K562 (cell line): ENCODE data around the gene STARD8. TPM values are rescaled to one million over a fixed set of nuclear protein-coding genes. Genes with fewer than 3 reads are reported as not detected.

Experiments used
- ATAC-seq: fragments of 200-7000 bp; cut with Tn5 transposase; 3 replicates; pipeline ENCODE4 v1.9.1; 2020; ENCODE audit warnings: moderate library complexity
- BruUV-seq: library from RNA; stranded (reverse); fragments of 400-500 nt; replicated peaks from 2 replicates; lab custom pipeline; 2021; lab: Mats Ljungman, UMichigan
- CTCF ChIA-PET: fragments of 300-600 bp; formaldehyde crosslinking; extraction: SDS; loops from one replicate; lab custom pipeline; 2021; ENCODE audit warnings: low intra/inter-chr PET ratio; lab: Yijun Ruan, JAX
- POLR2A ChIA-PET: fragments of 300-600, 350-650 bp; sonication (Branson Sonifier 250); formaldehyde crosslinking; extraction: SDS; loops from one replicate; lab custom pipeline; 2021; ENCODE audit warnings: antibody characterized with exemption, inconsistent platforms; lab: Yijun Ruan, JAX
- DNase-seq, 4 experiments: peaks; one replicate each; pipeline versions ENCODE4 v3.0.0 to v3.0.0-alpha.2; 2011 to 2018; ENCODE audit warnings: low spot score in 3 of 4, mixed read lengths in 3 of 4; ENCODE audit errors: extremely low read depth in 1 of 4
- FAIRE-seq: peaks from 2 replicates; lab custom pipeline; 2011; peaks lifted over from hg19 to GRCh38; lab: Jason Lieb, UNC
- H2AFZ ChIP-seq: 2 replicates; pipeline ENCODE4 v1.6.0; 2011; ENCODE audit warnings: low read depth, low read length, control low read depth, inconsistent platforms
- H3K27ac ChIP-seq: fragments of 200-600 bp; 3 replicates; pipeline ENCODE4 v1.8.0; 2011; ENCODE audit warnings: low read depth, mild to moderate bottlenecking, control low read depth, inconsistent platforms, low read length, moderate library complexity, mixed read lengths; ENCODE audit errors: extremely low read depth
- H3K27me3 ChIP-seq, 2 experiments: fragments of 300-600 bp in 1 of 2; 2 replicates in 1 of 2; 3 replicates in 1 of 2; pipeline versions ENCODE4 v1.6.0 to v1.8.0; 2011; ENCODE audit warnings: inconsistent platforms in 2 of 2, low read length in 2 of 2, mild to moderate bottlenecking in 1 of 2, mixed read lengths in 1 of 2, moderate library complexity in 1 of 2; ENCODE audit not compliant: control insufficient read depth in 2 of 2, insufficient read depth in 2 of 2
- H3K36me3 ChIP-seq: fragments of 300-600 bp; 3 replicates; pipeline ENCODE4 v1.8.0; 2011; ENCODE audit warnings: mild to moderate bottlenecking, low read length, inconsistent platforms; ENCODE audit not compliant: control insufficient read depth, insufficient read depth
- H3K4me1 ChIP-seq, 2 experiments: fragments of 200-600 bp in 1 of 2; replicated peaks in 1 of 2; 2 replicates in 1 of 2; 3 replicates in 1 of 2; pipeline versions ENCODE4 v1.5.1 to v1.8.0; 2011; ENCODE audit warnings: inconsistent platforms in 2 of 2, low read length in 2 of 2, mild to moderate bottlenecking in 1 of 2, mixed read lengths in 1 of 2, moderate library complexity in 1 of 2; ENCODE audit not compliant: control insufficient read depth in 2 of 2, insufficient read depth in 2 of 2
- H3K4me2 ChIP-seq: 2 replicates; pipeline ENCODE4 v1.6.1; 2011; ENCODE audit warnings: low read length, control low read depth, inconsistent platforms, mixed read lengths; ENCODE audit not compliant: insufficient read depth
- H3K4me3 ChIP-seq: fragments of 200-600 bp; sonication (generic), shearing (Covaris generic); 2 replicates; pipeline ENCODE4 v1.5.1; 2016; ENCODE audit warnings: control low read depth, inconsistent platforms
- H3K79me2 ChIP-seq: fragments of 200-600 bp; 3 replicates; pipeline ENCODE4 v1.8.0; 2011; ENCODE audit warnings: low read length, inconsistent platforms; ENCODE audit not compliant: control insufficient read depth, insufficient read depth
- H3K9ac ChIP-seq, 2 experiments: 2 replicates each; pipeline versions ENCODE4 v1.6.0 to v1.6.1; 2011; ENCODE audit warnings: low read depth in 2 of 2, low read length in 2 of 2, control low read depth in 1 of 2, inconsistent platforms in 1 of 2, mild to moderate bottlenecking in 1 of 2, mixed read lengths in 1 of 2; ENCODE audit not compliant: insufficient read depth in 1 of 2
- H3K9me1 ChIP-seq: one replicate; pipeline ENCODE4 v1.6.0; 2011; ENCODE audit warnings: inconsistent platforms, mild to moderate bottlenecking, low read length, moderate library complexity; ENCODE audit not compliant: control insufficient read depth, insufficient read depth
- H3K9me3 ChIP-seq: replicated peaks from 2 replicates; pipeline ENCODE4 v1.5.1; 2011; ENCODE audit warnings: low read depth, low read length, inconsistent platforms; ENCODE audit not compliant: control insufficient read depth, insufficient read depth
- H4K20me1 ChIP-seq: replicated peaks from 2 replicates; pipeline ENCODE4 v1.6.1; 2011; ENCODE audit warnings: low read length, inconsistent platforms, mixed read lengths; ENCODE audit not compliant: control insufficient read depth, insufficient read depth
- CREB1 ChIP-seq, 2 experiments: sonication (generic) in 1 of 2; formaldehyde crosslinking in 1 of 2; IDR thresholded peaks; 2 replicates each; pipeline versions ENCODE4 v1.6.1 to v1.8.0; 2012 to 2022; ENCODE audit warnings: inconsistent platforms in 1 of 2, mild to moderate bottlenecking in 1 of 2, missing genetic modification reagents in 1 of 2, moderate library complexity in 1 of 2
- CREBBP ChIP-seq: IDR thresholded peaks from one replicate; pipeline ENCODE4 v1.6.1; 2012; ENCODE audit warnings: low read depth, mild to moderate bottlenecking, control low read depth, inconsistent platforms, low read length
- PRPF4 ChIP-seq: fragments of 200-400 bp; formaldehyde crosslinking; IDR thresholded peaks from one replicate; pipeline ENCODE4 v1.6.1; 2017; ENCODE audit warnings: low read length, low read depth, mild to moderate bottlenecking; ENCODE audit not compliant: insufficient read depth, poor library complexity, severe bottlenecking
- SMAD1 ChIP-seq: fragments of 150-350 bp; IDR thresholded peaks from 2 replicates; pipeline ENCODE4 v1.6.1; 2014; ENCODE audit warnings: low read length, low read depth; ENCODE audit not compliant: partially characterized antibody
- WGBS: fragments of 100-300 bp; shearing (Covaris generic); methylation state at CpG from one replicate; pipeline ENCODE4 v1.1.6; 2016; ENCODE audit warnings: low coverage, mixed read lengths; ENCODE audit not compliant: insufficient coverage; ENCODE audit errors: missing lambda C conversion rate; 5-methylcytosine and 5-hydroxymethylcytosine counted together
- in situ Hi-C: fragments of 300-500 bp; cut with MboI; formaldehyde crosslinking; loops from 4 replicates; pipeline ENCODE4 v1.15.0; 2018; ENCODE audit warnings: inconsistent platforms, mixed read lengths
- intact Hi-C: fragments of 100-400 bp; cut with micrococcal nuclease; formaldehyde crosslinking; loops from 2 replicates; pipeline ENCODE4 v1.14.2; 2022
- polyA plus RNA-seq, 8 experiments: library from polyadenylated mRNA; depleted of rRNA in 4 of 8; stranded (reverse) in 5 of 8; unstranded in 3 of 8; fragments of >200 nt; fragmentation: Nextera tagmentation in 2 of 8; fragmentation: Illumina TruSeq in 1 of 8; extraction: Ambion mirVana in 2 of 8; extraction: Trizol in 1 of 8; gene quantifications; 2 replicates each; pipeline versions ENCODE4 v1.2.1 to v1.2.3, GENCODE V29; 2011 to 2014; ENCODE audit warnings: inconsistent platforms in 1 of 8, missing spikeins in 1 of 8
- total RNA-seq, 7 experiments: library from RNA; depleted of rRNA in 6 of 7; stranded (reverse); fragments of >200 nt in 6 of 7; fragmentation: Illumina TruSeq in 2 of 7; extraction: Trizol in 2 of 7; gene quantifications; 2 replicates each; pipeline versions ENCODE4 v1.2.1 to v1.2.3, GENCODE V29; 2011 to 2021; ENCODE audit warnings: low replicate concordance in 1 of 7
- TF ChIP-seq, protein P1 (sequence below): sonication (generic); formaldehyde crosslinking; IDR thresholded peaks from 2 replicates; pipeline ENCODE4 v1.9.0; 2022; ENCODE audit warnings: mild to moderate bottlenecking, missing genetic modification reagents
- TF ChIP-seq, protein P2 (sequence below): fragments of 450-650 bp; IDR thresholded peaks from 2 replicates; pipeline ENCODE4 v1.6.1; 2014; ENCODE audit warnings: low read depth, mild to moderate bottlenecking, moderate library complexity, borderline replicate concordance

STARD8 gene
- total and polyA plus RNA-seq, 9 of the 15 experiments (the other 6 are each of a cell fraction or from before 2014, with no cell fraction given), result 1.6 to 35.0 (median 15.9) TPM

DNA sequence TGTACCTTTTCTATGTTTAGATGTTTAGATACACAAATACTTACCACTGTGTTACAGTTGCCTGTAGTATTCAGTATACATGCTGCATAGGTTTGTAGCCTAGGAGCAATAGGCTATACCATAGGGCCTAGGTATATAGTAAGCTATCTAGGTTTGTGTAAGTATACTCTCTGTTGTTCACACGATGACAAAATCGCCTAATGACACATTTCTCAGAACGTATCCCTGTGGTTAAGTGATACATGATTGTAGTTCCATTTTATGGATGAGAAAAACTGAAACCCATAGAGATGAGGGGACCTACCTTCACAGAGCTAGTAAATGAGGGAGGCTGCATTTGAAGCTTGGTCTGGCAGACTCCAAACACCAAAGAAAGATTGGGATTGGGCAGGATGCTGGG, 102.0 kb downstream of the STARD8 start:
- Histone ChIP-seq H3K27me3 (no peaks in the 10 kb centered on the region), H3K36me3 (no peaks in the 10 kb centered on the region), H4K20me1 (no peaks in the 10 kb centered on the region), H3K9me3 (no peaks in the 10 kb centered on the region), H2AFZ (no peak overlapping the region), H3K4me2 (no peak overlapping the region), H3K4me1 (no peaks in the 10 kb centered on the region; a peak in 1 of 5 replicates), H3K27ac (no peak overlapping the region), H3K9ac (no peak overlapping the region), H3K9me1 (no peaks in the 10 kb centered on the region), H3K4me3 (no peak overlapping the region), H3K79me2 (no peaks in the 10 kb centered on the region)
- in situ Hi-C loops (no loop called here), intact Hi-C loops (no loop called here)
- FAIRE-seq (no peak), ATAC-seq (no peak), DNase-seq (no peak)
- 3% methylated on average over 3 of the region's 3 CpGs for WGBS
- TF ChIP-seq CREB1 (IDR thresholded peaks at IDR 0.05) (no peak), CREB1 (CRISPR knock-in tag; IDR thresholded peaks at IDR 0.05) (no peak), CREBBP (no peak), PRPF4 (no peak), SMAD1 (no peak)
- TF ChIP-seq, protein P1, sequence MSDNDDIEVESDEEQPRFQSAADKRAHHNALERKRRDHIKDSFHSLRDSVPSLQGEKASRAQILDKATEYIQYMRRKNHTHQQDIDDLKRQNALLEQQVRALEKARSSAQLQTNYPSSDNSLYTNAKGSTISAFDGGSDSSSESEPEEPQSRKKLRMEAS (CRISPR knock-in tag), result no peak
- TF ChIP-seq, protein P2, sequence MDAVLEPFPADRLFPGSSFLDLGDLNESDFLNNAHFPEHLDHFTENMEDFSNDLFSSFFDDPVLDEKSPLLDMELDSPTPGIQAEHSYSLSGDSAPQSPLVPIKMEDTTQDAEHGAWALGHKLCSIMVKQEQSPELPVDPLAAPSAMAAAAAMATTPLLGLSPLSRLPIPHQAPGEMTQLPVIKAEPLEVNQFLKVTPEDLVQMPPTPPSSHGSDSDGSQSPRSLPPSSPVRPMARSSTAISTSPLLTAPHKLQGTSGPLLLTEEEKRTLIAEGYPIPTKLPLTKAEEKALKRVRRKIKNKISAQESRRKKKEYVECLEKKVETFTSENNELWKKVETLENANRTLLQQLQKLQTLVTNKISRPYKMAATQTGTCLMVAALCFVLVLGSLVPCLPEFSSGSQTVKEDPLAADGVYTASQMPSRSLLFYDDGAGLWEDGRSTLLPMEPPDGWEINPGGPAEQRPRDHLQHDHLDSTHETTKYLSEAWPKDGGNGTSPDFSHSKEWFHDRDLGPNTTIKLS, result no peak
- ChIA-PET POLR2A (no interaction called here), CTCF (no interaction called here)
- no TSS peak for BruUV-seq
